ENCODE results near the gene FXYD6. TPM values are rescaled to one million over a fixed set of nuclear protein-coding genes. Genes with fewer than 3 reads are reported as not detected.
A peak's percentile ranks its signal among the peaks of the same experiment; 100 is the strongest.

FXYD6 gene
- total and polyA plus RNA-seq, 8 donors, result 2.7 to 48.0 (median 8.9) TPM

DNA sequence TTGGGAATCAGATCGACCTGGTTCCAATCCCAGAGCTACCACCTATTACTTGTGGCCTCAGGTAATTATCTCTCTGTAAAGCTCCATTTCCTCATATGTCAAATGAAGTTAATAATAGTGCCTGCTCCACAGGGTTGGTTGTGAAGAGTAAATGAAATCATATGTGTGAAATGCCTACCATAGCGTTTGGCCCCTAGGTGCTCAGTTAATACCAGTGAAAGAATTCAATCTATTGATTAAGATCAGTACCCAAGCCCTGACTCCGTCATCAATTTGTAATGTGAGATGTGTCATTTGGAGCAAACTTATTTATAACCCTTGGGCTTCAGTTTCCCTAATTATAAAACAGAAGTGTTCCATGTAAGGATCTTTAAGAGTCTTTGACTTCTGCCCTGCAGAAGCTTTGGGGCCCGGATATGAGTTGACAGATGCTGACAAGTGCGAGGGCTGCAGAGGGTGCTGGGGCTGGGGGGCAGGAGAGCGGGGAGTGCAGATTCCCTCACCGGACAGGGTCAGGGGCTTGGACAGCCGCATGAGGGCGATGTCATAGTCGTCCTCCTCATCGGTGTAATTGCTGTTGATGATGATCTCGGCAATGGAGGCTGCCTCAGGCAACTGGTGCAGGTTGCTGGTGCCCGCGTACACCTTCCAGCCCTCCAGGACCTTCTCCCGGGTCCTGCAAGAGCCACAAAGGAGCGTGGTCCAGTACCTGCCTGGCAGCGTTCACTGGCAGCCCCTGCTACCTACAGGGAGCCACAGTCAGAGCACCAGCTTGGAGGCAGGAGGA is 31.8 kb upstream of the FXYD6 start:
- no peak overlapping the region for H3K27ac ChIP-seq
- H3K4me3 ChIP-seq, result no peak overlapping the region
- FAIRE-seq, result no peak
- no peaks in the 10 kb centered on the region for H3K27me3 ChIP-seq
- DNase-seq, result no peak
- TF ChIP-seq, protein P1, sequence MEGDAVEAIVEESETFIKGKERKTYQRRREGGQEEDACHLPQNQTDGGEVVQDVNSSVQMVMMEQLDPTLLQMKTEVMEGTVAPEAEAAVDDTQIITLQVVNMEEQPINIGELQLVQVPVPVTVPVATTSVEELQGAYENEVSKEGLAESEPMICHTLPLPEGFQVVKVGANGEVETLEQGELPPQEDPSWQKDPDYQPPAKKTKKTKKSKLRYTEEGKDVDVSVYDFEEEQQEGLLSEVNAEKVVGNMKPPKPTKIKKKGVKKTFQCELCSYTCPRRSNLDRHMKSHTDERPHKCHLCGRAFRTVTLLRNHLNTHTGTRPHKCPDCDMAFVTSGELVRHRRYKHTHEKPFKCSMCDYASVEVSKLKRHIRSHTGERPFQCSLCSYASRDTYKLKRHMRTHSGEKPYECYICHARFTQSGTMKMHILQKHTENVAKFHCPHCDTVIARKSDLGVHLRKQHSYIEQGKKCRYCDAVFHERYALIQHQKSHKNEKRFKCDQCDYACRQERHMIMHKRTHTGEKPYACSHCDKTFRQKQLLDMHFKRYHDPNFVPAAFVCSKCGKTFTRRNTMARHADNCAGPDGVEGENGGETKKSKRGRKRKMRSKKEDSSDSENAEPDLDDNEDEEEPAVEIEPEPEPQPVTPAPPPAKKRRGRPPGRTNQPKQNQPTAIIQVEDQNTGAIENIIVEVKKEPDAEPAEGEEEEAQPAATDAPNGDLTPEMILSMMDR (IDR thresholded peaks at IDR 0.05), result no peak
- 71 to 80% methylated on average over 17 of the region's 17 CpGs for WGBS, 2 donors
- intact Hi-C loops (cut with DNase I), result no loop called here
- no peaks in the 10 kb centered on the region for H3K4me1 ChIP-seq
- H3K9me3 ChIP-seq, result no peaks in the 10 kb centered on the region
- ATAC-seq, result no peak
- no peaks in the 10 kb centered on the region for H3K36me3 ChIP-seq

DNA sequence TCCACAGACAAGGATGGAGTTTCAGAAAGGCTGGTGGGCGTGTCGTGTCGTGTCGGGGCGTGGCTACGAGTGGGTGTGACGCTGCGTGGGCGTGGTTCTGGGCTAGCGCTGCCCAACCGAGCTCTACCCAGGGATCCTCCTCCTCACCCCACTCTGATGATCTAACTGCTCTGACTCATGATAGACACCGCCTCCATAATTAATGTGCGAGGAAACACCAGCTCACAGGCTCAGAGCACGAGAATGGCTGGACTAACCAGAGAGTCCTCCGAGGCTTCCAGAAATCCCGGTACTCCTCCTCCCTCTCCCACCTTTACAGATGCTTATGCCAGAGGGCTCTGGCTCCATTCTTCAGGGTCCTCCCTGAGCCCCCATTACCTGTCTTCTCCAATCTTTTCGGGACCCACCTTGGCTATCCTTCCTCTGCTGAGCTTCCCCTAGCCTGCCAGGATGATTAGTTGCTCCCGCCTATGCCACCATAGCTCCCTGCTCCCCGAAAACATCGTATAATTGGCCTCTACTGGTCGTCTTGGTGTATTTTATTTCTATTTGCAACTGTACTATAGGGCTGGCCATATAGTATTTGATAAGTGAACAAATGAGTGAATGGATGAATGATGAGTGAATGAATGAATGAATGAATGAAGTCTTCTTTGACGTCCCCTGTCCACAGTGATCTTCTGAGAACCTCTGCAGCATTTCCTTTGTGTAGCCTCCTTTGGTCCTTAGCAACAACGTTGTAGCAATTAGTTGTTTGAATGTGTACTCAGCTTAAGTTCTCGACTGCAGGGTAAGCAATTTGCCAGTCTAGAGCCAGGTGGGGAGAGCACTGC is 31.0 kb upstream of the FXYD6 start:
- intact Hi-C loops (cut with DNase I), result no loop called here
- H3K27ac ChIP-seq, result no peak overlapping the region
- FAIRE-seq, result no peak

DNA sequence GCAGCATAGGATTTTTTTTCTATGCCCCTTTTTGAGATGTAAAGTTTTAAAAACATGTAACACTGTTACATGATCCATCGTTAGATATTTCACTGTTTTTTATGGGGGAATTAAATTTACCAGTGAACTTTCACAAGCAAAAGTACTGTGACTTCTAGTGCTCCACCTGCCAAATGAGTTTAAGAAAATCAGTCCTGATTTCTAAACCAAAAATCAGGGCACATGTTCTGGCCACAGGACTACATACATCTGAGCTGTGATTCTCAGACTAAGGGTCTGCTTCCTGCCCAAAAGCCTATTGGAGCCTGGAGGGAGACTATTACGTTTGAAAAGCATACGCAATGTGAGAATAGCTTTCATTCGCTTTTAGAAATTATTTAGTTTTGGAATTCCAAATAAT is 30.3 kb upstream of the FXYD6 start:
- H3K36me3 ChIP-seq, result no peaks in the 10 kb centered on the region
- H3K27ac ChIP-seq, result no peak overlapping the region
- FAIRE-seq (no peak), DNase-seq (no peak), ATAC-seq (no peak)
- intact Hi-C loops (cut with DNase I), result no loop called here
- H3K4me1 ChIP-seq, result no peaks in the 10 kb centered on the region
- no peaks in the 10 kb centered on the region for H3K27me3 ChIP-seq
- H3K4me3 ChIP-seq, result no peak overlapping the region
- 77 to 88% methylated on average over 4 of the region's 4 CpGs for WGBS, 2 donors
- H3K9me3 ChIP-seq, result no peaks in the 10 kb centered on the region
- TF ChIP-seq, protein P1 (IDR thresholded peaks at IDR 0.05), result no peak

More for the DNA sequence above, 31.0 kb upstream of the FXYD6 start:
- Histone ChIP-seq H3K36me3 (no peaks in the 10 kb centered on the region), H3K27me3 (no peaks in the 10 kb centered on the region), H3K4me3 (no peak overlapping the region), H3K4me1 (no peaks in the 10 kb centered on the region), H3K9me3 (no peaks in the 10 kb centered on the region)
- TF ChIP-seq, protein P1 (IDR thresholded peaks at IDR 0.05), result no peak
- ATAC-seq (peak; percentile 72 to 97 (median 94)), DNase-seq (peak in 5 of 6 donors; percentile 48 to 82 (median 68))
- 34 to 35% methylated on average over 24 of the region's 24 CpGs for WGBS, 2 donors

GRCh38 chr11:117906126-117906525 is 29.7 kb upstream of the FXYD6 start:
- TF ChIP-seq, protein P1 (IDR thresholded peaks at IDR 0.05), result no peak
- intact Hi-C loops (cut with DNase I), result no loop called here

More at GRCh38 chr11:117906126-117906525, 29.7 kb upstream of the FXYD6 start:
- H3K27me3 ChIP-seq, result no peaks in the 10 kb centered on the region
- FAIRE-seq, result no peak
- ATAC-seq, result no peak
- H3K36me3 ChIP-seq, result no peaks in the 10 kb centered on the region
- 91 to 93% methylated on average over 2 of the region's 2 CpGs for WGBS, 2 donors
- H3K9me3 ChIP-seq, result no peaks in the 10 kb centered on the region
- no peak overlapping the region for H3K4me3 ChIP-seq
- no peak overlapping the region for H3K27ac ChIP-seq
- H3K4me1 ChIP-seq, result no peaks in the 10 kb centered on the region
- DNase-seq, result no peak
